ENCODE data around the gene RPS6KB2.
A peak's percentile ranks its signal among the peaks of the same experiment; 100 is the strongest.
"Not testable (repeated sequence)": the region's sequence is repeated elsewhere in the genome, so short reads cannot be mapped to it uniquely, and the experiment has no call there.

The RPS6KB2 gene

GRCh38 chr11:67403085-67403484, 25.2 kb upstream of the RPS6KB2 start:
- DNase-seq, H3K27me3 Mint-ChIP-seq, H3K9me3 Mint-ChIP-seq: not testable (repeated sequence)
- H3K27ac Mint-ChIP-seq: peak overlapping the region; percentile 94
- H3K4me3 Mint-ChIP-seq: peak overlapping the region; percentile 89
- H3K36me3 Mint-ChIP-seq (ENCODE audit: low read depth): peaks cover 73% of the 10 kb centered on the region
- H3K4me1 Mint-ChIP-seq (ENCODE audit: low read depth): peaks cover 73% of the 10 kb centered on the region

GRCh38 chr11:67404515-67405195, 23.6 kb upstream of the RPS6KB2 start:
- H3K27me3 Mint-ChIP-seq: no peaks in the 10 kb centered on the region
- peak overlapping the region; percentile 89 for H3K4me3 Mint-ChIP-seq
- peak overlapping the region; percentile 94 for H3K27ac Mint-ChIP-seq
- H3K4me1 Mint-ChIP-seq (ENCODE audit: low read depth): peaks cover 73% of the 10 kb centered on the region
- H3K9me3 Mint-ChIP-seq: no peaks in the 10 kb centered on the region
- peak; percentile 69 for DNase-seq
- peaks cover 69% of the 10 kb centered on the region for H3K36me3 Mint-ChIP-seq (ENCODE audit: low read depth)

GRCh38 chr11:67405196-67405567, 23.1 kb upstream of the RPS6KB2 start:
- peak overlapping the region; percentile 89 for H3K4me3 Mint-ChIP-seq
- H3K36me3 Mint-ChIP-seq (ENCODE audit: low read depth): peaks cover 68% of the 10 kb centered on the region
- no peak for DNase-seq
- H3K27ac Mint-ChIP-seq: peak overlapping the region; percentile 94
- H3K9me3 Mint-ChIP-seq: no peaks in the 10 kb centered on the region
- H3K4me1 Mint-ChIP-seq (ENCODE audit: low read depth): peaks cover 75% of the 10 kb centered on the region
- H3K27me3 Mint-ChIP-seq: no peaks in the 10 kb centered on the region

- peak overlapping the region; percentile 89 for H3K4me3 Mint-ChIP-seq
- H3K4me1 Mint-ChIP-seq (ENCODE audit: low read depth): peaks cover 76% of the 10 kb centered on the region
- H3K27ac Mint-ChIP-seq: peak overlapping the region; percentile 94
- H3K36me3 Mint-ChIP-seq (ENCODE audit: low read depth): peaks cover 67% of the 10 kb centered on the region
- H3K9me3 Mint-ChIP-seq: no peaks in the 10 kb centered on the region
- H3K27me3 Mint-ChIP-seq: no peaks in the 10 kb centered on the region
- peak; percentile 52 for DNase-seq
Observed at GRCh38 chr11:67405688-67406339, 22.5 kb upstream of the RPS6KB2 start.

GRCh38 chr11:67406420-67406968, 21.8 kb upstream of the RPS6KB2 start:
- Mint-ChIP-seq H3K36me3 (ENCODE audit: low read depth) (peaks cover 64% of the 10 kb centered on the region), H3K27me3 (no peaks in the 10 kb centered on the region), H3K4me3 (peak overlapping the region; percentile 89), H3K9me3 (no peaks in the 10 kb centered on the region), H3K4me1 (ENCODE audit: low read depth) (peaks cover 82% of the 10 kb centered on the region), H3K27ac (peak overlapping the region; percentile 94)
- DNase-seq: peak; percentile 62

- Mint-ChIP-seq H3K27me3 (no peaks in the 10 kb centered on the region), H3K9me3 (no peaks in the 10 kb centered on the region), H3K4me1 (ENCODE audit: low read depth) (peaks cover 86% of the 10 kb centered on the region)
Observed at GRCh38 chr11:67406969-67407687, 21.2 kb upstream of the RPS6KB2 start.

GRCh38 chr11:67407688-67408163, 20.6 kb upstream of the RPS6KB2 start:
- Mint-ChIP-seq H3K36me3 (ENCODE audit: low read depth) (peaks cover 64% of the 10 kb centered on the region), H3K4me1 (ENCODE audit: low read depth) (peaks cover 87% of the 10 kb centered on the region), H3K9me3 (no peaks in the 10 kb centered on the region)

More at GRCh38 chr11:67406969-67407687, 21.2 kb upstream of the RPS6KB2 start:
- H3K36me3 Mint-ChIP-seq (ENCODE audit: low read depth): peaks cover 64% of the 10 kb centered on the region
- DNase-seq: peak; percentile 68
- peak overlapping the region; percentile 89 for H3K4me3 Mint-ChIP-seq
- peak overlapping the region; percentile 94 for H3K27ac Mint-ChIP-seq

GRCh38 chr11:67408437-67409200, 19.7 kb upstream of the RPS6KB2 start:
- Mint-ChIP-seq H3K4me3 (peak overlapping the region; percentile 89), H3K4me1 (ENCODE audit: low read depth) (peaks cover 88% of the 10 kb centered on the region), H3K27me3 (no peaks in the 10 kb centered on the region), H3K36me3 (ENCODE audit: low read depth) (peaks cover 63% of the 10 kb centered on the region), H3K9me3 (no peaks in the 10 kb centered on the region), H3K27ac (peak overlapping the region; percentile 94)
- peak; percentile 63 for DNase-seq

More at GRCh38 chr11:67407688-67408163, 20.6 kb upstream of the RPS6KB2 start:
- no peaks in the 10 kb centered on the region for H3K27me3 Mint-ChIP-seq
- peak; percentile 57 for DNase-seq
- peak overlapping the region; percentile 89 for H3K4me3 Mint-ChIP-seq
- peak overlapping the region; percentile 94 for H3K27ac Mint-ChIP-seq

- DNase-seq: peak; percentile 80
- peaks cover 57% of the 10 kb centered on the region for H3K36me3 Mint-ChIP-seq (ENCODE audit: low read depth)
Observed at GRCh38 chr11:67409261-67409666, 19.0 kb upstream of the RPS6KB2 start.

GRCh38 chr11:67409781-67410368, 18.4 kb upstream of the RPS6KB2 start:
- Mint-ChIP-seq H3K27ac (peak overlapping the region; percentile 96), H3K4me1 (ENCODE audit: low read depth) (peaks cover 82% of the 10 kb centered on the region), H3K27me3 (no peaks in the 10 kb centered on the region), H3K9me3 (no peaks in the 10 kb centered on the region), H3K4me3 (peak overlapping the region; percentile 89), H3K36me3 (ENCODE audit: low read depth) (peaks cover 51% of the 10 kb centered on the region)
- DNase-seq: no peak

More at GRCh38 chr11:67409261-67409666, 19.0 kb upstream of the RPS6KB2 start:
- H3K4me1 Mint-ChIP-seq (ENCODE audit: low read depth): peaks cover 86% of the 10 kb centered on the region
- H3K9me3 Mint-ChIP-seq: no peaks in the 10 kb centered on the region
- no peaks in the 10 kb centered on the region for H3K27me3 Mint-ChIP-seq
- peak overlapping the region; percentile 89 for H3K4me3 Mint-ChIP-seq
- H3K27ac Mint-ChIP-seq: peak overlapping the region; percentile 96

GRCh38 chr11:67410369-67410831, 17.9 kb upstream of the RPS6KB2 start:
- H3K36me3 Mint-ChIP-seq (ENCODE audit: low read depth): peaks cover 46% of the 10 kb centered on the region
- peak; percentile 43 for DNase-seq
- H3K4me1 Mint-ChIP-seq (ENCODE audit: low read depth): peaks cover 80% of the 10 kb centered on the region
- peak overlapping the region; percentile 96 for H3K27ac Mint-ChIP-seq
- peak overlapping the region; percentile 89 for H3K4me3 Mint-ChIP-seq
- H3K9me3 Mint-ChIP-seq: no peaks in the 10 kb centered on the region
- no peaks in the 10 kb centered on the region for H3K27me3 Mint-ChIP-seq

GRCh38 chr11:67410984-67411784, 17.1 kb upstream of the RPS6KB2 start:
- peak; percentile 38 for DNase-seq
- H3K27me3 Mint-ChIP-seq: no peaks in the 10 kb centered on the region
- no peaks in the 10 kb centered on the region for H3K9me3 Mint-ChIP-seq
- no peak overlapping the region for H3K4me3 Mint-ChIP-seq
- peak overlapping the region; percentile 96 for H3K27ac Mint-ChIP-seq
- H3K36me3 Mint-ChIP-seq (ENCODE audit: low read depth): peaks cover 38% of the 10 kb centered on the region
- peaks cover 78% of the 10 kb centered on the region for H3K4me1 Mint-ChIP-seq (ENCODE audit: low read depth)

- Mint-ChIP-seq H3K27me3 (no peaks in the 10 kb centered on the region), H3K4me1 (ENCODE audit: low read depth) (peaks cover 78% of the 10 kb centered on the region), H3K27ac (peak overlapping the region; percentile 61), H3K36me3 (ENCODE audit: low read depth) (peaks cover 32% of the 10 kb centered on the region), H3K4me3 (no peak overlapping the region), H3K9me3 (no peaks in the 10 kb centered on the region)
- DNase-seq: peak; percentile 48
Observed at GRCh38 chr11:67411785-67412152, 16.5 kb upstream of the RPS6KB2 start.
